GM12801 (cell line): ENCODE data around the gene COL10A1.

Source experiments
- TF ChIP-seq, protein P1 (sequence below): IDR thresholded peaks from one replicate; pipeline ENCODE4 v1.5.1; 2011; ENCODE audit warnings: control low read depth; ENCODE audit not compliant: insufficient read length; ENCODE audit errors: extremely low read depth

The COL10A1 gene

GRCh38 chr6:116165596-116165995 is 39.7 kb upstream of the COL10A1 start:
- TF ChIP-seq, protein P1, sequence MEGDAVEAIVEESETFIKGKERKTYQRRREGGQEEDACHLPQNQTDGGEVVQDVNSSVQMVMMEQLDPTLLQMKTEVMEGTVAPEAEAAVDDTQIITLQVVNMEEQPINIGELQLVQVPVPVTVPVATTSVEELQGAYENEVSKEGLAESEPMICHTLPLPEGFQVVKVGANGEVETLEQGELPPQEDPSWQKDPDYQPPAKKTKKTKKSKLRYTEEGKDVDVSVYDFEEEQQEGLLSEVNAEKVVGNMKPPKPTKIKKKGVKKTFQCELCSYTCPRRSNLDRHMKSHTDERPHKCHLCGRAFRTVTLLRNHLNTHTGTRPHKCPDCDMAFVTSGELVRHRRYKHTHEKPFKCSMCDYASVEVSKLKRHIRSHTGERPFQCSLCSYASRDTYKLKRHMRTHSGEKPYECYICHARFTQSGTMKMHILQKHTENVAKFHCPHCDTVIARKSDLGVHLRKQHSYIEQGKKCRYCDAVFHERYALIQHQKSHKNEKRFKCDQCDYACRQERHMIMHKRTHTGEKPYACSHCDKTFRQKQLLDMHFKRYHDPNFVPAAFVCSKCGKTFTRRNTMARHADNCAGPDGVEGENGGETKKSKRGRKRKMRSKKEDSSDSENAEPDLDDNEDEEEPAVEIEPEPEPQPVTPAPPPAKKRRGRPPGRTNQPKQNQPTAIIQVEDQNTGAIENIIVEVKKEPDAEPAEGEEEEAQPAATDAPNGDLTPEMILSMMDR = no peak

- TF ChIP-seq, protein P1 = no peak
These were observed 34.0 kb upstream of the COL10A1 start for GRCh38 chr6:116159782-116160524.

DNA sequence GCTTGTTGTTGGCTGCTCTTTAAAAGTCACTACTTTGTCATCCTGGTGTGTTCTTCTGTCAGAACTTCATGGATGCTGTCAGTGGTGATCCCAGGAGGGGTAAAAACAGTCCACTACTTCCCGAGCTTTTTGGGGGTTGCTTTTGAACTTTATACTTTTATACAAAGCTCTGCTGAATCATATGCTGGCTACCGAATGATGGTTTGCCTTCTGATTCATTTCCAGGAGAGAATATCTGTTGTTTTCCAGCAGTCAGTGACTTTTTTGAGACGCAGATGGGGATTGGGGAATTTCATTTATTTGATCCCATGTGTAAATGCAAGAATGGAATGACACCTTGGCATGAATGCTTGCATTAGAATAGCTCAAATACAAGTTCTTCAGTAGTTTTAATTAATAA is 32.7 kb upstream of the COL10A1 start:
- TF ChIP-seq, protein P1 = no peak

DNA sequence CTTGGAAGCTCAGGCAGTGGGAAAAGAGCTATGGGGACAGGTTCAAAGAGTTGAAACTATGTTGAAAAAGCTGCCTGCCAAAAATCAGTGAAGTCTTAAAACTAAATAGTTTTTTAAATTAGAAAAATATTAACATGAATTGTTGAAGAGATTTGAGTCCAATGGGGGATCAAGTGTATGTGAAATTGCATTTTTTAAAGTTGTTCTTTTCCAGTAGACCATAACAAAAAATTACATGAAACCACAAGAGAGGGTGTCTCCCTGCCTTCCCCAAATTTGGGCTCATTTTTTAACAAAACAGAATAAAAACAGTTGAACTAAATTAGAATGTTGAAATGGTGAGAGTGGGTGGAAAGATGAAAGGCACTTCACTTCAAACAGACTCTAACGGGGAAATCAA is 31.5 kb upstream of the COL10A1 start:
- TF ChIP-seq, protein P1 = no peak

GRCh38 chr6:116156405-116157326 is 30.7 kb upstream of the COL10A1 start:
- TF ChIP-seq, protein P1 = no peak

DNA sequence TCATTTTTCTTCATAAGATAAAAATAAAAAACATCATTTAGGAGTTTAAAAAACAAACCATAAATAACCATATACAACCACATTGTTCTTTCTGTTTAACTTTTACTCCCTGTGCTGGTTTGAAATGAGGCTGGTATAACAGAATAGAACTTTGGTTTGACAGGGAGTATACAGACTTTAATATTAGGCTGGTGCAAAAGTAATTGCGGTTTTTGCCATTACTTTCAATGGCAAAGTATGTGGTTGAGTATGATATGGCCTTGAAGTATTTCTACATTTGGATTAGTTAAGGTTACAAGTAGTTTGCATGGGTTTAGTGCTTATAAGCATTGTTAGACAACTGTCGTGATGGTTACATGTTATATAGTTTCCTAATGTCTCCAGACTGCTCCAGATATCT is 29.0 kb upstream of the COL10A1 start:
- TF ChIP-seq, protein P1 = no peak

DNA sequence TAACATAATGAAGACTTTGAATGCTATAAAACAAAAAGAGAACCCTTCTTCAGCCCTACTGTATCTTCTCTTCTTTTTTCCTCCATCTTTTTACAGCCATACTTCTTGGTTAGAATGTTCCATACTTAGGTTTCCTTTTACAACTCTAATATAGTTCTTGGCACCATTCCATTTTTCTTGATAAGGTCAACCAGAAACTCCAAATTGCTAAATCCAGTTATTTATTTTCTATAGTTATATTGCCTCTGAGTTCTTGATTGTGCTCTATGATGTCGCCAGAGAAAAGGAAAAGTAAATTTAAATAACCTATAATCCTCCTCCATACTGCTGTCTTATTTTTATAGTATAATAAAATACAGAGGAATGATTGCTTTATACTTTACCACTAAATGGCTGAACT is 26.7 kb upstream of the COL10A1 start:
- TF ChIP-seq, protein P1 = no peak
